GM12865 (cell line): ENCODE data around the gene ZBTB46.

Experiments
- DNase-seq: peaks from one replicate; pipeline ENCODE4 v3.0.0; 2010; ENCODE audit warnings: low read depth
- H3K4me3 ChIP-seq: 2 replicates; pipeline ENCODE4 v1.5.1; 2011; ENCODE audit warnings: mild to moderate bottlenecking, low read depth, low read length, control low read depth
- CTCF ChIP-seq: IDR thresholded peaks from 2 replicates; pipeline ENCODE4 v1.5.1; 2011; ENCODE audit warnings: low read length, control low read depth, low read depth, inconsistent platforms; ENCODE audit not compliant: insufficient read depth; ENCODE audit errors: missing control alignments

The ZBTB46 gene

DNA sequence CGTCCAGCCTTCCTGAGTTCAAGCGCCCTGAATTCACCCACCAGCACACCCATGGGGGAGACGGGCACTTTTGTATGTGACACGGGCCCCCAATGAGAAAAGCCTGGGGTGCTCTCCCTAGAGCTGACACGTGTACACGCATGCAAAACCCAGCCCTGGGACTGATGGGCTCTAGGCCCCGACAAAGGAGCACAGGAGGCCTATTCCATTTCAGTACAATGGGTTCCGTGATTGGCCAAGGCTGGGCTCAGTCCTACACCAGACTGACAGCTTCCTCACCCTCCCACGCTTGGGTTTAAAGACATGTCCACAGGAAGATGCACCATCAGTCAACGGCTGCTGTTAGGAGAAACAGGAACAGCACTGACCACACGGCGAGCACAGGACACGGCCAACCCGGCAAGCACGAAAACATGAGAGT lies 8.8 kb downstream of the ZBTB46 start:
- no peak for TF ChIP-seq CTCF
- no peak overlapping the region for H3K4me3 ChIP-seq
- no peak for DNase-seq

- no peak for TF ChIP-seq CTCF
- peak; percentile 56 for DNase-seq
- H3K4me3 ChIP-seq = no peak overlapping the region
Observed at GRCh38 chr20:63821811-63822210, 9.3 kb downstream of the ZBTB46 start.

DNA sequence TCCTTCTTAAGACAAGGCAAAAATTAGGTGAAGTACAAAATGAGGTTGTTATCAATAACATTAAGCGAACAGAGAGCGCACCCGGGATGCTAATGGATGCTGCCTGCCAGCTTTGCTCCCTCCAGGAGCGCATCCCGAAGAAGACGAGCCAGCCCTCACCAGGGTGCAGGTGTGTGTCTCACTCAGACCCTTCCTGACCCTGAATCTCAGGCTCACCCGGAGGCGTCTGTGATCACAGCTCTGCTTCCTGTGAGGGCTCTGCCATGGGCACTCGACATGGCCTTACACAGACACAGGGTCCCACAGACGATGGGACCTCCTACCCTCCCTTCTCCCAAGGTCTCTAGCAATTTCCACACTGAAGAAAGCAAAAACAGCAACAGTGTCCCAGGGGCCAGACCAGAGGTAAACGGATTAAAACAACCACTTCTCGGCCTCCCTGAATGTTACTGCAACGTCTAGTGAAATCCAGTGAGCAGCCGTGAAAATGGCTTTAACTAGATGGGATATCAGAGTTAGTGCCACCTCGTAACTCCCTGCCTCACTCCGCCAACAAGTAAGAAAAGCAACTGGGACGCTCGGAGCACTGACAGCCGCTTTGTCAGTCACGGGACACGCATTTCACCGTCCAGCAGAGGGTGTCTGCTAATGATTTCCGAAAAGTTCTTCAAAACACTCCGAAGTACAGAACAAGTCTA lies 11.7 kb downstream of the ZBTB46 start:
- TF ChIP-seq CTCF = no peak
- no peak overlapping the region for H3K4me3 ChIP-seq
- no peak for DNase-seq

- DNase-seq = no peak
- no peak overlapping the region for H3K4me3 ChIP-seq
- no peak for TF ChIP-seq CTCF
Observed at GRCh38 chr20:63815615-63816253, 15.3 kb downstream of the ZBTB46 start.

DNA sequence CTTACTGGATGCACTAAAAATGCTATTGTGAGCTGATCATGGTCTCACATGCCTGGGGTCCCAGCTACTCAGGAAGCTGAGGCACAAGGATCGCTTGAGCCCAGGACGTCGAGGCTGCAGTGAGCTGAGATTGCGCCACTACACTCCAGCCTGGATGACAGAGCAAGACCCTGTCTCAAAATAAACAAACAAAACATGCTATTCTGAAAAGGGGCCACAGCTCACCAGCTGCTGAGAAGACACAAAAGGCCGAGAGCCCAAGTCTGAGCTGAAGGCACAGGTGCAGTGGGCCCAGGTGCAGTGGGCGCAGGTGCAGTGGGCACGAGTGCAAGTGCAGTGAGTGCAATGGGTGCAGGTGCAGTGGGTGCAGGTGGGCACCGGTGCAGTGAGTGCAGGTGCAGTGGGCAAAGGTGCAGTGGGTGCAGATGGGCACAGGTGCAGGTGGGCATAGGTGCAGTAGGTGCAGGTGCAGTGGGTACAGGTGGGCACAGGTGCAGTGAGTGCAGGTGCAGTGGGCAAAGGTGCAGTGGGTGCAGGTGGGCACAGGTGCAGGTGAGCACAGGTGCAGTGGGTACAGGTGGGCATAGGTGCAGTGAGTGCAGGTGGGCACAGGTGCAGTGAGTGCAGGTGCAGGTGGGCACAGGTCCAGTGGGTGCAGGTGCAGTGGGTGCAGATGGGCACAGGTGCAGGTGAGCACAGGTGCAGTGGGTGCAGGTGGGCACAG lies 16.0 kb downstream of the ZBTB46 start:
- TF ChIP-seq CTCF = no peak
- no peak for DNase-seq
- no peak overlapping the region for H3K4me3 ChIP-seq

GRCh38 chr20:63811491-63811875 lies 19.6 kb downstream of the ZBTB46 start:
- H3K4me3 ChIP-seq = no peak overlapping the region
- no peak for TF ChIP-seq CTCF
- DNase-seq = no peak
